Peyer's patch (tissue), 4 donors: ENCODE data around the gene SPRED2.

Experiments used
- POLR2A ChIP-seq, 2 donors: fragments of 450-650 bp; IDR thresholded peaks; one replicate each; pipeline ENCODE4 v1.5.1; 2017; ENCODE audit warnings: antibody characterized with exemption in 2 of 2, mild to moderate bottlenecking in 2 of 2, moderate library complexity in 2 of 2
- TF ChIP-seq, protein P1 (sequence below), 6 experiments: fragments of 450-650 bp in 4 of 6; fragments of 200-600 bp in 2 of 6; sonication (generic) in 1 of 6; IDR thresholded peaks; one replicate each; pipeline ENCODE4 v1.5.1; 2017 to 2019; ENCODE audit warnings: antibody characterized with exemption in 6 of 6, mild to moderate bottlenecking in 3 of 6, moderate library complexity in 1 of 6

- TF ChIP-seq, protein P1, sequence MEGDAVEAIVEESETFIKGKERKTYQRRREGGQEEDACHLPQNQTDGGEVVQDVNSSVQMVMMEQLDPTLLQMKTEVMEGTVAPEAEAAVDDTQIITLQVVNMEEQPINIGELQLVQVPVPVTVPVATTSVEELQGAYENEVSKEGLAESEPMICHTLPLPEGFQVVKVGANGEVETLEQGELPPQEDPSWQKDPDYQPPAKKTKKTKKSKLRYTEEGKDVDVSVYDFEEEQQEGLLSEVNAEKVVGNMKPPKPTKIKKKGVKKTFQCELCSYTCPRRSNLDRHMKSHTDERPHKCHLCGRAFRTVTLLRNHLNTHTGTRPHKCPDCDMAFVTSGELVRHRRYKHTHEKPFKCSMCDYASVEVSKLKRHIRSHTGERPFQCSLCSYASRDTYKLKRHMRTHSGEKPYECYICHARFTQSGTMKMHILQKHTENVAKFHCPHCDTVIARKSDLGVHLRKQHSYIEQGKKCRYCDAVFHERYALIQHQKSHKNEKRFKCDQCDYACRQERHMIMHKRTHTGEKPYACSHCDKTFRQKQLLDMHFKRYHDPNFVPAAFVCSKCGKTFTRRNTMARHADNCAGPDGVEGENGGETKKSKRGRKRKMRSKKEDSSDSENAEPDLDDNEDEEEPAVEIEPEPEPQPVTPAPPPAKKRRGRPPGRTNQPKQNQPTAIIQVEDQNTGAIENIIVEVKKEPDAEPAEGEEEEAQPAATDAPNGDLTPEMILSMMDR (IDR thresholded peaks at IDR 0.05): no peak
- TF ChIP-seq POLR2A (IDR thresholded peaks at IDR 0.05): no peak
Measured at GRCh38 chr2:65393046-65393445, 39.4 kb downstream of the SPRED2 start.
